ENCODE measurements around the gene STAT2. TPM values are rescaled to one million over a fixed set of nuclear protein-coding genes. Genes with fewer than 3 reads are reported as not detected.

The STAT2 gene
- total and polyA plus RNA-seq, 7 experiments from 2014 or later = 64.1 to 291 (median 179) TPM

GRCh38 chr12:56298828-56299227 lies 61.1 kb downstream of the STAT2 start:
- ChIA-PET CTCF (interaction anchor here (0.8 to 1.9 kb wide), 3 partner anchors 165 to 561 kb away, joined by 3 to 5 read pairs (median 3); no protein-coding TSS in a partner anchor), POLR2A (interaction anchor here (0.6 to 3.6 kb wide), 10 partner anchors 9 to 197 kb away, joined by 3 to 18 read pairs (median 4); partner anchors contain the start of genes RNF41, SMARCC2 and STAT2)
- H3K27me3 ChIP-seq (ENCODE audit: control insufficient read depth in 2 of 2, insufficient read depth in 2 of 2, low read length in 2 of 2) = no peaks in the 10 kb centered on the region
- ATAC-seq (no peak), DNase-seq (peak in 1 of 9 donors; percentile 2)
- intact Hi-C loops (cut with micrococcal nuclease) = no loop called here
- Mint-ChIP-seq H3K9me3 (no peaks in the 10 kb centered on the region), H3K27ac (peak overlapping the region; percentile 93 to 99 (median 96)), H3K27me3 (no peaks in the 10 kb centered on the region), H3K36me3 (peaks cover 0 to 14% (median 4%) of the 10 kb centered on the region in 5 donors), H3K4me1 (peaks cover 27 to 67% (median 55%) of the 10 kb centered on the region in 7 donors), H3K4me3 (peak overlapping the region; percentile 93 to 100 (median 96))
- peak overlapping the region; percentile 94 for H3K27ac ChIP-seq (ENCODE audit: low read depth, low read length)
- H3K9me3 ChIP-seq (ENCODE audit: control insufficient read depth in 2 of 3, low read length in 3 of 3) = no peaks in the 10 kb centered on the region
- peaks cover 0 to 15% (median 0%) of the 10 kb centered on the region in 3 experiments for H3K36me3 ChIP-seq (ENCODE audit: control insufficient read depth in 2 of 3, insufficient read depth in 3 of 3, low read length in 3 of 3)
- peaks cover 26 to 48% of the 10 kb centered on the region in 2 donors for H3K4me1 ChIP-seq (ENCODE audit: control insufficient read depth in 2 of 2, insufficient read depth in 2 of 2, low read length in 2 of 2)
- peak overlapping the region; percentile 73 for H3K4me3 ChIP-seq (ENCODE audit: low read length)

- H3K9me3 Mint-ChIP-seq = no peaks in the 10 kb centered on the region
- no peak for ATAC-seq
- no peaks in the 10 kb centered on the region for H3K27me3 Mint-ChIP-seq
- H3K9me3 ChIP-seq (ENCODE audit: control insufficient read depth in 2 of 3, low read length in 3 of 3) = no peaks in the 10 kb centered on the region
- H3K36me3 Mint-ChIP-seq = peaks cover 0 to 16% (median 4%) of the 10 kb centered on the region in 5 donors
- intact Hi-C loops (cut with micrococcal nuclease) = no loop called here
- CTCF ChIA-PET = interaction anchor here (0.9 to 1.0 kb wide), 2 partner anchors 78 to 166 kb away, joined by 3 read pairs; no protein-coding TSS in a partner anchor
- peaks cover 30 to 73% (median 61%) of the 10 kb centered on the region in 7 donors for H3K4me1 Mint-ChIP-seq
- no peak overlapping the region for H3K27ac ChIP-seq (ENCODE audit: low read depth, low read length)
- peak overlapping the region in 6 of 9 donors; percentile 6 to 96 (median 44) for H3K27ac Mint-ChIP-seq
- DNase-seq = no peak
- POLR2A ChIA-PET = interaction anchor here (0.6 to 3.6 kb wide), 5 partner anchors 11 to 167 kb away, joined by 3 to 18 read pairs (median 4); partner anchors contain the start of gene RNF41
- no peak overlapping the region for H3K4me3 ChIP-seq (ENCODE audit: low read length)
- H3K27me3 ChIP-seq (ENCODE audit: control insufficient read depth in 2 of 2, insufficient read depth in 2 of 2, low read length in 2 of 2) = no peaks in the 10 kb centered on the region
- H3K4me1 ChIP-seq (ENCODE audit: control insufficient read depth in 2 of 2, insufficient read depth in 2 of 2, low read length in 2 of 2) = peaks cover 26 to 48% of the 10 kb centered on the region in 2 donors
- H3K4me3 Mint-ChIP-seq = peak overlapping the region in 8 of 10 donors; percentile 29 to 100 (median 61)
- H3K36me3 ChIP-seq (ENCODE audit: control insufficient read depth in 2 of 3, insufficient read depth in 3 of 3, low read length in 3 of 3) = peaks cover 0 to 17% (median 3%) of the 10 kb centered on the region in 3 experiments
Observed at GRCh38 chr12:56297400-56297799, 62.5 kb downstream of the STAT2 start.

- Mint-ChIP-seq H3K27ac (peak overlapping the region in 4 of 9 donors; percentile 2 to 93 (median 24)), H3K9me3 (no peaks in the 10 kb centered on the region), H3K36me3 (peaks cover 1 to 16% (median 5%) of the 10 kb centered on the region in 5 donors), H3K4me3 (peak overlapping the region in 4 of 10 donors; percentile 23 to 45 (median 36)), H3K4me1 (peaks cover 29 to 70% (median 58%) of the 10 kb centered on the region in 7 donors), H3K27me3 (no peaks in the 10 kb centered on the region)
- peaks cover 3 to 17% (median 4%) of the 10 kb centered on the region in 3 experiments for H3K36me3 ChIP-seq (ENCODE audit: control insufficient read depth in 2 of 3, insufficient read depth in 3 of 3, low read length in 3 of 3)
- H3K4me3 ChIP-seq (ENCODE audit: low read length) = no peak overlapping the region
- no peaks in the 10 kb centered on the region for H3K27me3 ChIP-seq (ENCODE audit: control insufficient read depth in 2 of 2, insufficient read depth in 2 of 2, low read length in 2 of 2)
- H3K27ac ChIP-seq (ENCODE audit: low read depth, low read length) = no peak overlapping the region
- ATAC-seq (no peak), DNase-seq (no peak)
- CTCF ChIA-PET = no interaction called here
- POLR2A ChIA-PET = no interaction called here
- intact Hi-C loops (cut with micrococcal nuclease) = no loop called here
- no peaks in the 10 kb centered on the region for H3K9me3 ChIP-seq (ENCODE audit: control insufficient read depth in 2 of 3, low read length in 3 of 3)
- peaks cover 33 to 45% of the 10 kb centered on the region in 2 donors for H3K4me1 ChIP-seq (ENCODE audit: control insufficient read depth in 2 of 2, insufficient read depth in 2 of 2, low read length in 2 of 2)
Observed at GRCh38 chr12:56296295-56296694, 63.6 kb downstream of the STAT2 start.

GRCh38 chr12:56293795-56294194 lies 66.1 kb downstream of the STAT2 start:
- H3K4me1 ChIP-seq (ENCODE audit: control insufficient read depth in 2 of 2, insufficient read depth in 2 of 2, low read length in 2 of 2) = peaks cover 17 to 38% of the 10 kb centered on the region in 2 donors

More at GRCh38 chr12:56293795-56294194, 66.1 kb downstream of the STAT2 start:
- intact Hi-C loops (cut with micrococcal nuclease) = no loop called here
- Histone ChIP-seq H3K4me3 (ENCODE audit: low read length) (no peak overlapping the region), H3K27me3 (ENCODE audit: control insufficient read depth in 2 of 2, insufficient read depth in 2 of 2, low read length in 2 of 2) (no peaks in the 10 kb centered on the region), H3K36me3 (ENCODE audit: control insufficient read depth in 2 of 3, insufficient read depth in 3 of 3, low read length in 3 of 3) (peaks cover 3 to 11% (median 9%) of the 10 kb centered on the region in 3 experiments), H3K27ac (ENCODE audit: low read depth, low read length) (no peak overlapping the region), H3K9me3 (ENCODE audit: control insufficient read depth in 2 of 3, low read length in 3 of 3) (no peaks in the 10 kb centered on the region)
- peak overlapping the region in 3 of 10 donors; percentile 5 to 16 (median 15) for H3K4me3 Mint-ChIP-seq
- no peak for ATAC-seq
- ChIA-PET POLR2A (no interaction called here), CTCF (interaction anchor here (1.9 kb wide), 1 partner anchor 104 kb away, joined by 4 read pairs; the partner anchor contains the start of gene SMARCC2)
- H3K4me1 Mint-ChIP-seq = peaks cover 25 to 65% (median 57%) of the 10 kb centered on the region in 7 donors
- no peaks in the 10 kb centered on the region for H3K27me3 Mint-ChIP-seq
- H3K36me3 Mint-ChIP-seq = peaks cover 4 to 20% (median 8%) of the 10 kb centered on the region in 5 donors
- no peak for DNase-seq
- no peaks in the 10 kb centered on the region for H3K9me3 Mint-ChIP-seq
- H3K27ac Mint-ChIP-seq = peak overlapping the region in 2 of 9 donors; percentile 22 to 41

Other genes starting within 250 kb of the STAT2 start
- gene RPL41, start 243.5 kb downstream of the STAT2 start, total RNA-seq = 1,000 to 10,000 TPM; 3,787 to 6,048 (median 5,952) TPM
- gene RPL41, start 243.5 kb downstream of the STAT2 start, polyA plus RNA-seq = over 10,000 TPM in 1 of 2 donors, 1,000 to 10,000 TPM in 1; 6,745 to 10,251 TPM
- gene ZC3H10, start 241.8 kb downstream of the STAT2 start, total RNA-seq = 10 to 100 TPM in 3 of 5 experiments, 1 to 10 TPM in 2; 7.8 to 16.3 (median 13.3) TPM
- gene ZC3H10, start 241.8 kb downstream of the STAT2 start, polyA plus RNA-seq = 1 to 10 TPM; 2.4 to 4.1 TPM
- gene ESYT1, start 231.8 kb downstream of the STAT2 start, total RNA-seq = 100 to 1,000 TPM; 121 to 300 (median 221) TPM
- 100 to 1,000 TPM; 282 to 353 TPM for gene ESYT1, start 231.8 kb downstream of the STAT2 start, polyA plus RNA-seq
- 10 to 100 TPM in 2 of 5 experiments, 1 to 10 TPM in 3; 3.7 to 60.3 (median 8.9) TPM for gene MYL6B, start 207.5 kb downstream of the STAT2 start, total RNA-seq
- gene MYL6B, start 207.5 kb downstream of the STAT2 start, polyA plus RNA-seq = 1 to 10 TPM; 5.6 to 6.7 TPM
- 1,000 to 10,000 TPM in 1 of 5 experiments, 100 to 1,000 TPM in 4; 428 to 1,509 (median 467) TPM for gene MYL6, start 201.7 kb downstream of the STAT2 start, total RNA-seq
- 1,000 to 10,000 TPM; 1,845 to 2,144 TPM for gene MYL6, start 201.7 kb downstream of the STAT2 start, polyA plus RNA-seq
- 100 to 1,000 TPM; 118 to 187 (median 149) TPM for gene SMARCC2, start 170.6 kb downstream of the STAT2 start, total RNA-seq
- 10 to 100 TPM; 64.6 to 88.9 TPM for gene SMARCC2, start 170.6 kb downstream of the STAT2 start, polyA plus RNA-seq
- gene RNF41, start 138.2 kb downstream of the STAT2 start, total RNA-seq = 10 to 100 TPM; 31.4 to 44.9 (median 43.1) TPM
- 10 to 100 TPM; 29.4 to 45.8 TPM for gene RNF41, start 138.2 kb downstream of the STAT2 start, polyA plus RNA-seq
- 10 to 100 TPM in 3 of 5 experiments, 1 to 10 TPM in 2; 9.2 to 61.2 (median 11.8) TPM for gene NABP2, start 135.8 kb downstream of the STAT2 start, total RNA-seq
- 1 to 10 TPM; 1.0 to 1.6 TPM for gene NABP2, start 135.8 kb downstream of the STAT2 start, polyA plus RNA-seq
- 1 to 10 TPM in 1 of 5 experiments, under 1 TPM in 2, not detected in 2; 0.43 to 1.2 (median 0.77) TPM for gene SLC39A5, start 130.1 kb downstream of the STAT2 start, total RNA-seq
- gene SLC39A5, start 130.1 kb downstream of the STAT2 start, polyA plus RNA-seq = not detected
- gene ANKRD52, start 101.7 kb downstream of the STAT2 start, total RNA-seq = 10 to 100 TPM; 26.9 to 64.4 (median 40.7) TPM
- gene ANKRD52, start 101.7 kb downstream of the STAT2 start, polyA plus RNA-seq = 1 to 10 TPM; 5.1 to 8.2 TPM
- 10 to 100 TPM; 22.5 to 39.4 (median 31.5) TPM for gene COQ10A, start 93.2 kb downstream of the STAT2 start, total RNA-seq
- 10 to 100 TPM in 1 of 2 donors, 1 to 10 TPM in 1; 9.7 to 11.5 TPM for gene COQ10A, start 93.2 kb downstream of the STAT2 start, polyA plus RNA-seq
- 100 to 1,000 TPM; 126 to 241 (median 167) TPM for gene CS, start 59.8 kb downstream of the STAT2 start, total RNA-seq
- gene CS, start 59.8 kb downstream of the STAT2 start, polyA plus RNA-seq = 10 to 100 TPM; 57.6 to 79.9 TPM
- gene CNPY2, start 44.1 kb downstream of the STAT2 start, total RNA-seq = 100 to 1,000 TPM in 1 of 5 experiments, 10 to 100 TPM in 4; 48.4 to 134 (median 87.6) TPM
- gene CNPY2, start 44.1 kb downstream of the STAT2 start, polyA plus RNA-seq = 100 to 1,000 TPM; 183 to 184 TPM
- gene PAN2, start 26.1 kb downstream of the STAT2 start, total RNA-seq = 100 to 1,000 TPM in 4 of 5 experiments, 10 to 100 TPM in 1; 65.8 to 279 (median 144) TPM
- 10 to 100 TPM; 11.4 to 13.9 TPM for gene PAN2, start 26.1 kb downstream of the STAT2 start, polyA plus RNA-seq
- 10 to 100 TPM; 14.4 to 42.0 (median 20.1) TPM for gene IL23A, start 21.2 kb downstream of the STAT2 start, total RNA-seq
- 10 to 100 TPM; 14.8 to 25.2 TPM for gene IL23A, start 21.2 kb downstream of the STAT2 start, polyA plus RNA-seq
- gene APOF, start 2.8 kb upstream of the STAT2 start, total RNA-seq = not detected
- gene APOF, start 2.8 kb upstream of the STAT2 start, polyA plus RNA-seq = under 1 TPM in 1 of 2 donors, not detected in 1; 0.12 TPM
- 10 to 100 TPM in 1 of 5 experiments, 1 to 10 TPM in 4; 4.4 to 42.3 (median 5.4) TPM for gene TIMELESS, start 89.3 kb upstream of the STAT2 start, total RNA-seq
- 1 to 10 TPM; 2.7 to 3.3 TPM for gene TIMELESS, start 89.3 kb upstream of the STAT2 start, polyA plus RNA-seq
- gene MIP, start 94.5 kb upstream of the STAT2 start, total RNA-seq = not detected
- gene MIP, start 94.5 kb upstream of the STAT2 start, polyA plus RNA-seq = not detected
- gene SPRYD4, start 108.5 kb upstream of the STAT2 start, total RNA-seq = 1 to 10 TPM; 5.2 to 7.5 (median 7.2) TPM
- 1 to 10 TPM; 1.1 to 1.4 TPM for gene SPRYD4, start 108.5 kb upstream of the STAT2 start, polyA plus RNA-seq
- 10 to 100 TPM in 1 of 5 experiments, 1 to 10 TPM in 3, under 1 TPM in 1; 0.94 to 10.2 (median 3.0) TPM for gene GLS2, start 128.1 kb upstream of the STAT2 start, total RNA-seq
- gene GLS2, start 128.1 kb upstream of the STAT2 start, polyA plus RNA-seq = 1 to 10 TPM; 5.9 to 6.8 TPM
- 10 to 100 TPM in 1 of 5 experiments, 1 to 10 TPM in 4; 2.5 to 12.8 (median 5.5) TPM for gene RBMS2, start 161.7 kb upstream of the STAT2 start, total RNA-seq
- gene RBMS2, start 161.7 kb upstream of the STAT2 start, polyA plus RNA-seq = 1 to 10 TPM in 1 of 2 donors, under 1 TPM in 1; 0.81 to 3.0 TPM

Data from naive thymus-derived CD4-positive, alpha-beta T cell (primary cell).